PC-3 (cell line): ENCODE results near the gene FLG. TPM values are rescaled to one million over a fixed set of nuclear protein-coding genes. Genes with fewer than 3 reads are reported as not detected.
"Not testable (repeated sequence)": the region's sequence is repeated elsewhere in the genome, so short reads cannot be mapped to it uniquely, and the experiment has no call there.

Source experiments
- ATAC-seq: fragments of 200-7000 bp; cut with Tn5 transposase; 2 replicates; pipeline ENCODE4 v1.9.1; 2020; ENCODE audit warnings: mild to moderate bottlenecking, moderate library complexity
- BruUV-seq: library from RNA; stranded (reverse); fragments of 400-500 nt; replicated peaks from 2 replicates; lab custom pipeline; 2021; lab: Mats Ljungman, UMichigan
- CTCF ChIA-PET: fragments of 300-600 bp; sonication (Branson Sonifier 250); formaldehyde crosslinking; loops from one replicate; lab custom pipeline; 2022; ENCODE audit warnings: antibody characterized with exemption; lab: Charles Lee
- POLR2A ChIA-PET: fragments of 300-600 bp; sonication (Branson Sonifier 250); formaldehyde crosslinking; loops from one replicate; lab custom pipeline; 2022; ENCODE audit warnings: antibody characterized with exemption; ENCODE audit not compliant: unreplicated experiment; lab: Charles Lee
- DNase-seq: peaks from one replicate; pipeline ENCODE4 v3.0.0-alpha.2; 2015
- H2AFZ ChIP-seq: fragments of 300-600 bp; sonication (generic); 2 replicates; pipeline ENCODE4 v1.6.0; 2016; ENCODE audit warnings: antibody characterized with exemption, low read length
- H3F3A ChIP-seq: fragments of 300-600 bp; sonication (generic); one replicate; pipeline ENCODE4 v1.6.0; 2017; ENCODE audit warnings: antibody characterized with exemption, low read length, control low read depth, mild to moderate bottlenecking; ENCODE audit not compliant: unreplicated experiment
- H3K27ac ChIP-seq: fragments of 300-600 bp; sonication (generic); 2 replicates; pipeline ENCODE4 v1.5.1; 2016; ENCODE audit warnings: mild to moderate bottlenecking, low read length
- H3K27me3 ChIP-seq: fragments of 300-600 bp; sonication (generic); 2 replicates; pipeline ENCODE4 v1.6.1; 2016; ENCODE audit warnings: low read length, mixed read lengths
- H3K36me3 ChIP-seq: fragments of 300-600 bp; sonication (generic); 2 replicates; pipeline ENCODE4 v1.6.1; 2016; ENCODE audit warnings: low read depth, mixed run types, low read length, mixed read lengths
- H3K4me1 ChIP-seq: fragments of 300-600 bp; sonication (generic); 2 replicates; pipeline ENCODE4 v1.5.1; 2016; ENCODE audit warnings: low read length; ENCODE audit not compliant: insufficient read depth
- H3K4me2 ChIP-seq: fragments of 300-600 bp; sonication (generic); 2 replicates; pipeline ENCODE4 v1.6.0; 2016; ENCODE audit warnings: low read length
- H3K4me3 ChIP-seq: fragments of 300-600 bp; sonication (generic); 2 replicates; pipeline ENCODE4 v1.5.1; 2016; ENCODE audit warnings: mild to moderate bottlenecking, low read length, mixed read lengths
- H3K79me2 ChIP-seq: fragments of 300-600 bp; sonication (generic); 2 replicates; pipeline ENCODE4 v1.6.1; 2017; ENCODE audit warnings: low read length, mixed read lengths
- H3K9ac ChIP-seq: fragments of 300-600 bp; sonication (generic); 2 replicates; pipeline ENCODE4 v1.6.0; 2016; ENCODE audit warnings: mild to moderate bottlenecking, low read length
- H3K9me2 ChIP-seq: fragments of 300-600 bp; sonication (generic); replicated peaks from 2 replicates; pipeline ENCODE4 v1.6.1; 2016; ENCODE audit warnings: mixed run types, low read length, mixed read lengths
- H3K9me3 ChIP-seq: fragments of 300-600 bp; sonication (generic); 2 replicates; pipeline ENCODE4 v1.6.1; 2016; ENCODE audit warnings: low read length, mixed read lengths
- H4K20me1 ChIP-seq: fragments of 300-600 bp; sonication (generic); 2 replicates; pipeline ENCODE4 v1.6.1; 2016; ENCODE audit warnings: low read length, mixed read lengths
- EZH2 ChIP-seq: fragments of 300-600 bp; sonication (generic); IDR thresholded peaks from one replicate; pipeline ENCODE4 v1.6.1; 2017; ENCODE audit warnings: antibody characterized with exemption, mild to moderate bottlenecking, low read length; ENCODE audit not compliant: unreplicated experiment
- EZH2phosphoT487 ChIP-seq: fragments of 300-600 bp; sonication (generic); IDR thresholded peaks from 2 replicates; pipeline ENCODE4 v1.6.1; 2018; ENCODE audit warnings: mild to moderate bottlenecking, antibody characterized with exemption, low read length, borderline replicate concordance
- intact Hi-C: fragments of 100-400 bp; cut with micrococcal nuclease; formaldehyde crosslinking; loops from 2 replicates; pipeline ENCODE4 v1.9.0; 2023
- total RNA-seq: library from RNA; depleted of rRNA; stranded (reverse); fragments of >200 nt; gene quantifications from 2 replicates; pipeline ENCODE4 v1.2.3, GENCODE V29; 2014
- TF ChIP-seq, protein P1 (sequence below): fragments of 300-600 bp; sonication (generic); conservative IDR thresholded peaks from 2 replicates; pipeline ENCODE4 v1.5.1; 2017; ENCODE audit warnings: antibody characterized with exemption, low read depth, mild to moderate bottlenecking, low read length

The FLG gene
- total RNA-seq, 1 experiment from 2014 or later: not detected

- Histone ChIP-seq H4K20me1 (no peaks in the 10 kb centered on the region), H2AFZ (no peak overlapping the region), H3K79me2 (no peaks in the 10 kb centered on the region), H3K27ac (no peak overlapping the region), H3K36me3 (no peaks in the 10 kb centered on the region), H3K9me2 (no peaks in the 10 kb centered on the region), H3K4me1 (no peaks in the 10 kb centered on the region), H3F3A (no peaks in the 10 kb centered on the region), H3K9ac (no peak overlapping the region), H3K4me3 (no peak overlapping the region), H3K27me3 (no peaks in the 10 kb centered on the region), H3K4me2 (no peak overlapping the region), H3K9me3 (no peaks in the 10 kb centered on the region)
- no TSS peak for BruUV-seq
- CTCF ChIA-PET: no interaction called here
- POLR2A ChIA-PET: no interaction called here
- ATAC-seq (no peak), DNase-seq (no peak)
- intact Hi-C loops: no loop called here
- TF ChIP-seq EZH2: no peak
- TF ChIP-seq, protein P1, sequence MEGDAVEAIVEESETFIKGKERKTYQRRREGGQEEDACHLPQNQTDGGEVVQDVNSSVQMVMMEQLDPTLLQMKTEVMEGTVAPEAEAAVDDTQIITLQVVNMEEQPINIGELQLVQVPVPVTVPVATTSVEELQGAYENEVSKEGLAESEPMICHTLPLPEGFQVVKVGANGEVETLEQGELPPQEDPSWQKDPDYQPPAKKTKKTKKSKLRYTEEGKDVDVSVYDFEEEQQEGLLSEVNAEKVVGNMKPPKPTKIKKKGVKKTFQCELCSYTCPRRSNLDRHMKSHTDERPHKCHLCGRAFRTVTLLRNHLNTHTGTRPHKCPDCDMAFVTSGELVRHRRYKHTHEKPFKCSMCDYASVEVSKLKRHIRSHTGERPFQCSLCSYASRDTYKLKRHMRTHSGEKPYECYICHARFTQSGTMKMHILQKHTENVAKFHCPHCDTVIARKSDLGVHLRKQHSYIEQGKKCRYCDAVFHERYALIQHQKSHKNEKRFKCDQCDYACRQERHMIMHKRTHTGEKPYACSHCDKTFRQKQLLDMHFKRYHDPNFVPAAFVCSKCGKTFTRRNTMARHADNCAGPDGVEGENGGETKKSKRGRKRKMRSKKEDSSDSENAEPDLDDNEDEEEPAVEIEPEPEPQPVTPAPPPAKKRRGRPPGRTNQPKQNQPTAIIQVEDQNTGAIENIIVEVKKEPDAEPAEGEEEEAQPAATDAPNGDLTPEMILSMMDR: no peak
- TF ChIP-seq EZH2phosphoT487: no peak
Observed at GRCh38 chr1:152328801-152329391, 3.9 kb upstream of the FLG start.

- intact Hi-C loops: no loop called here
- CTCF ChIA-PET: no interaction called here
- no peaks in the 10 kb centered on the region for H4K20me1 ChIP-seq
Observed at GRCh38 chr1:152313970-152314369, 11.1 kb downstream of the FLG start.

DNA sequence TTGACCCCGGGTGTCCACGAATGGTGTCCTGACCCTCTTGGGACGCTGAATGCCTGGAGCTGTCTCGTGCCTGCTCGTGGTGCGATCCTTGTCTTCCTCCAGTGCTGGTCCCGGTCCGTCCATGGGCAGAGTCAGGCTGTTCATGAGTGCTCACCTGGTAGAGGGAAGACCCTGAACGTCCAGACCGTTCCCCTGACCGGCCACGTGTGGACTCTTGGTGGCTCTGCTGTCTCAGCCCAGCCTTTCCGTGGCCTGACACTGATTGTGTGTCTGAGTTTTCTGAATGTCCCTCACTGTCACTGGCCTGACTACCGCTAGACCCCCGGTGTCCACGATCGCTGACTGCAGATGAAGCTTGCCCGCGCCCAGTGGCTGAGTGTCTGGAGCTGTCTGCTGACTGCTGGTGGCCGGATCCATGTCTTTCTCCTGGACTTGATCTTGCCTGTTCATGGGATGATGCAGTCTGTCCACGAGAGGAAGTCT, 11.7 kb downstream of the FLG start:
- Histone ChIP-seq H3F3A (no peaks in the 10 kb centered on the region), H3K27me3 (peaks cover 15% of the 10 kb centered on the region), H3K79me2 (no peaks in the 10 kb centered on the region), H3K4me1 (no peaks in the 10 kb centered on the region), H3K36me3 (no peaks in the 10 kb centered on the region), H3K4me3 (no peak overlapping the region), H3K9me3 (no peaks in the 10 kb centered on the region), H4K20me1 (no peaks in the 10 kb centered on the region), H3K9ac (no peak overlapping the region), H3K4me2 (no peak overlapping the region), H3K9me2 (no peaks in the 10 kb centered on the region), H3K27ac (no peak overlapping the region), H2AFZ (no peak overlapping the region)
- intact Hi-C loops: no loop called here
- TF ChIP-seq, protein P1: no peak
- no peak for TF ChIP-seq EZH2
- TF ChIP-seq EZH2phosphoT487: no peak
- ChIA-PET POLR2A (no interaction called here), CTCF (no interaction called here)
- ATAC-seq (no peak), DNase-seq (no peak)
- no TSS peak for BruUV-seq

More at GRCh38 chr1:152313970-152314369, 11.1 kb downstream of the FLG start:
- Histone ChIP-seq H3F3A (no peaks in the 10 kb centered on the region), H3K36me3 (no peaks in the 10 kb centered on the region), H3K4me1 (no peaks in the 10 kb centered on the region), H3K9me3 (no peaks in the 10 kb centered on the region), H3K4me3 (no peak overlapping the region), H3K79me2 (no peaks in the 10 kb centered on the region), H3K4me2 (no peak overlapping the region), H3K27me3 (peaks cover 18% of the 10 kb centered on the region), H3K9me2 (no peaks in the 10 kb centered on the region), H2AFZ (no peak overlapping the region), H3K9ac (no peak overlapping the region), H3K27ac (no peak overlapping the region)
- POLR2A ChIA-PET: no interaction called here
- BruUV-seq: no TSS peak
- no peak for DNase-seq
- ATAC-seq: no peak
- TF ChIP-seq EZH2 (no peak), EZH2phosphoT487 (no peak)
- TF ChIP-seq, protein P1: no peak

- intact Hi-C loops, H3K79me2 ChIP-seq, H3F3A ChIP-seq, H3K9me3 ChIP-seq, H3K4me2 ChIP-seq, H3K27me3 ChIP-seq, DNase-seq, H3K4me1 ChIP-seq, CTCF ChIA-PET, H3K27ac ChIP-seq, H4K20me1 ChIP-seq, H3K9me2 ChIP-seq, H3K9ac ChIP-seq, H3K36me3 ChIP-seq, ATAC-seq, POLR2A ChIA-PET, BruUV-seq, H3K4me3 ChIP-seq, H2AFZ ChIP-seq: not testable (repeated sequence)
Observed at GRCh38 chr1:152312169-152312568, 12.9 kb downstream of the FLG start.
